ENCODE results near the gene SNX15.
A peak's percentile ranks its signal among the peaks of the same experiment; 100 is the strongest.
"Not testable (repeated sequence)": the region's sequence is repeated elsewhere in the genome, so short reads cannot be mapped to it uniquely, and the experiment has no call there.

The SNX15 gene

GRCh38 chr11:65003282-65003681, 24.0 kb upstream of the SNX15 start:
- H3K9me2 ChIP-seq (ENCODE audit: low read depth, low read length) = no peaks in the 10 kb centered on the region
- H3K27ac ChIP-seq (ENCODE audit: low read depth, low read length, poor library complexity, severe bottlenecking) = no peak overlapping the region
- H3K36me3 ChIP-seq (ENCODE audit: insufficient read depth, low read length) = no peaks in the 10 kb centered on the region
- H3K4me2 ChIP-seq (ENCODE audit: low read length) = no peak overlapping the region
- TF ChIP-seq EZH2 (IDR thresholded peaks at IDR 0.05; ENCODE audit: borderline replicate concordance, low read length) = no peak
- no peak for TF ChIP-seq CTCF (IDR thresholded peaks at IDR 0.05; ENCODE audit: low read length)
- no peak overlapping the region for H3K4me3 ChIP-seq (ENCODE audit: low read depth, low read length, poor library complexity, severe bottlenecking)
- H2AFZ ChIP-seq (ENCODE audit: low read length) = no peak overlapping the region
- H3K4me1 ChIP-seq (ENCODE audit: insufficient read depth, low read length, severe bottlenecking) = no peaks in the 10 kb centered on the region
- no peaks in the 10 kb centered on the region for H3F3A ChIP-seq (ENCODE audit: insufficient read depth, low read length)
- no peaks in the 10 kb centered on the region for H3K79me2 ChIP-seq (ENCODE audit: insufficient read depth, low read length)
- no peaks in the 10 kb centered on the region for H3K27me3 ChIP-seq (ENCODE audit: insufficient read depth, low read length)
- H4K20me1 ChIP-seq (ENCODE audit: insufficient read depth, low read length) = no peaks in the 10 kb centered on the region
- H3K9ac ChIP-seq (ENCODE audit: low read length) = no peak overlapping the region
- H3K9me3 ChIP-seq (ENCODE audit: low read length) = no peaks in the 10 kb centered on the region

- not testable (repeated sequence) for H3K4me2 ChIP-seq (ENCODE audit: low read length); H2AFZ ChIP-seq (ENCODE audit: low read length); H3K36me3 ChIP-seq (ENCODE audit: insufficient read depth, low read length); H3K4me1 ChIP-seq (ENCODE audit: insufficient read depth, low read length, severe bottlenecking); H3K79me2 ChIP-seq (ENCODE audit: insufficient read depth, low read length); H3K4me3 ChIP-seq (ENCODE audit: low read depth, low read length, poor library complexity, severe bottlenecking); H3K27me3 ChIP-seq (ENCODE audit: insufficient read depth, low read length); H3F3A ChIP-seq (ENCODE audit: insufficient read depth, low read length); H3K9me3 ChIP-seq (ENCODE audit: low read length); H3K9me2 ChIP-seq (ENCODE audit: low read depth, low read length); H3K9ac ChIP-seq (ENCODE audit: low read length); H3K27ac ChIP-seq (ENCODE audit: low read depth, low read length, poor library complexity, severe bottlenecking); H4K20me1 ChIP-seq (ENCODE audit: insufficient read depth, low read length)
Measured at GRCh38 chr11:65003968-65004367, 23.3 kb upstream of the SNX15 start.

- Histone ChIP-seq H3K27ac (ENCODE audit: low read depth, low read length, poor library complexity, severe bottlenecking) (no peak overlapping the region), H3K79me2 (ENCODE audit: insufficient read depth, low read length) (no peaks in the 10 kb centered on the region), H3K9me2 (ENCODE audit: low read depth, low read length) (no peaks in the 10 kb centered on the region), H4K20me1 (ENCODE audit: insufficient read depth, low read length) (no peaks in the 10 kb centered on the region), H3K4me2 (ENCODE audit: low read length) (no peak overlapping the region), H3K4me3 (ENCODE audit: low read depth, low read length, poor library complexity, severe bottlenecking) (no peak overlapping the region), H3K27me3 (ENCODE audit: insufficient read depth, low read length) (no peaks in the 10 kb centered on the region), H3K9me3 (ENCODE audit: low read length) (no peaks in the 10 kb centered on the region), H3K4me1 (ENCODE audit: insufficient read depth, low read length, severe bottlenecking) (peaks cover under 1% of the 10 kb centered on the region), H3K36me3 (ENCODE audit: insufficient read depth, low read length) (no peaks in the 10 kb centered on the region), H2AFZ (ENCODE audit: low read length) (no peak overlapping the region), H3K9ac (ENCODE audit: low read length) (no peak overlapping the region), H3F3A (ENCODE audit: insufficient read depth, low read length) (0 out of 2 replicates have a peak, but pooled peaks cover 2% of the 10 kb centered on the region)
- TF ChIP-seq EZH2 (IDR thresholded peaks at IDR 0.05; ENCODE audit: borderline replicate concordance, low read length) (no peak), CTCF (IDR thresholded peaks at IDR 0.05; ENCODE audit: low read length) (0 out of 2 replicates have a peak, but pooled peaks have one; percentile 5)
Measured at GRCh38 chr11:65008016-65008415, 19.2 kb upstream of the SNX15 start.

- peaks cover 4% of the 10 kb centered on the region for H3K4me1 ChIP-seq (ENCODE audit: insufficient read depth, low read length, severe bottlenecking)
- no peaks in the 10 kb centered on the region for H3K79me2 ChIP-seq (ENCODE audit: insufficient read depth, low read length)
- no peak overlapping the region for H3K4me2 ChIP-seq (ENCODE audit: low read length)
- 0 out of 2 replicates have a peak, but pooled peaks cover 5% of the 10 kb centered on the region for H3F3A ChIP-seq (ENCODE audit: insufficient read depth, low read length)
- H3K9me3 ChIP-seq (ENCODE audit: low read length) = no peaks in the 10 kb centered on the region
- no peak overlapping the region for H3K27ac ChIP-seq (ENCODE audit: low read depth, low read length, poor library complexity, severe bottlenecking)
- H3K9me2 ChIP-seq (ENCODE audit: low read depth, low read length) = no peaks in the 10 kb centered on the region
- no peak overlapping the region for H3K4me3 ChIP-seq (ENCODE audit: low read depth, low read length, poor library complexity, severe bottlenecking)
- TF ChIP-seq EZH2 (IDR thresholded peaks at IDR 0.05; ENCODE audit: borderline replicate concordance, low read length) = no peak
- no peak for TF ChIP-seq CTCF (IDR thresholded peaks at IDR 0.05; ENCODE audit: low read length)
- H3K9ac ChIP-seq (ENCODE audit: low read length) = no peak overlapping the region
- no peaks in the 10 kb centered on the region for H3K36me3 ChIP-seq (ENCODE audit: insufficient read depth, low read length)
- no peaks in the 10 kb centered on the region for H3K27me3 ChIP-seq (ENCODE audit: insufficient read depth, low read length)
- no peak overlapping the region for H2AFZ ChIP-seq (ENCODE audit: low read length)
- H4K20me1 ChIP-seq (ENCODE audit: insufficient read depth, low read length) = no peaks in the 10 kb centered on the region
Measured at GRCh38 chr11:65008873-65009272, 18.4 kb upstream of the SNX15 start.

Data from OCI-LY1 (cell line).